H54 (cell line): ENCODE measurements around the gene TFE3.
"Not testable (repeated sequence)": the region's sequence is repeated elsewhere in the genome, so short reads cannot be mapped to it uniquely, and the experiment has no call there.

Source experiments
- DNase-seq: peaks from one replicate; pipeline ENCODE4 v3.0.0; 2011; ENCODE audit warnings: low spot score, mixed read lengths; ENCODE audit not compliant: insufficient read length
- FAIRE-seq: peaks from 3 replicates; lab custom pipeline; 2011; peaks lifted over from hg19 to GRCh38; lab: Jason Lieb, UNC
- POLR2A ChIP-seq: IDR thresholded peaks from 2 replicates; pipeline ENCODE4 v1.6.1; 2011; ENCODE audit warnings: low read depth, mild to moderate bottlenecking, low read length

The TFE3 gene

DNA sequence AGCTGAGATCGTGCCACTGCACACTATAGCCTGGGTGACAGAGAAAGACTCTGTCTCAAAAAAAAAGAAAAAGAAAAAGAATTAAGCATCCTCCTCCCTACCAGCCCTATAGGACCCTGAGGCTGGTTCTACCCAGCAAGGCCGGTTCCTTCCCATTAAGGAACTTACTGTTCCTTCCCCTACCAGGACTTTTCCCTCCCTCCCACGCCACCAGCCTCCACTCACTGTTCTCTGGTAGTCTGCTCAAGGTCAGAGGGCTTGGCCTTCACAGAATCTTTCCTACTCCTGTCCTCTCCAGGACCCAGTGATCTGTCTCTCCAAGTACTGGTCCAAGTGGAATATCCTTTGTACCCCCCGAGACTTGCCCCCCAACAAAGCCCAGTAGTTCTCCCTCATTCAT, 42.5 kb downstream of the TFE3 start:
- DNase-seq: no peak
- no peak for TF ChIP-seq POLR2A
- FAIRE-seq: no peak

GRCh38 chrX:48999030-48999429, 44.1 kb downstream of the TFE3 start:
- FAIRE-seq (no peak), DNase-seq (no peak)
- TF ChIP-seq POLR2A: no peak

DNA sequence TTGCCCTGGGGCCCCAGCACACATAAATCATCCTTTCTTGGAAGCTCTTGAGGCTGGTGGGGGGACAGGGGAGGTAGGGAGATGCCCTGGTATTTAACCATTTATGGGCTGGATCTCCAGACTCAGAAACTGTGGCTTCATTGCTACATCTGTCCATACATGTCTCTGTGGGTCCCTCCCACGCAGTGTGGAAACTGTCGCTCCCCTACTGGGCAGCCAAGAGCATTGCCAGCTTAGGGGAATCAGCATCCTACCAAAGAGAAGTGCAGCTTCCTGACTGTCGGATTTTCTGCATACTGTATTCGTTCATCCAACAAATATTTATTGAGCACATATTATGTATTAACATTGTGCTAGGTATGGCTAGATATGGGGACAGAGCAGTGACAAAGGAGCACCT, 44.8 kb downstream of the TFE3 start:
- DNase-seq (no peak), FAIRE-seq (no peak)
- TF ChIP-seq POLR2A: no peak

GRCh38 chrX:48997865-48998264, 45.3 kb downstream of the TFE3 start:
- no peak for FAIRE-seq
- DNase-seq: no peak
- TF ChIP-seq POLR2A: no peak

- TF ChIP-seq POLR2A: no peak
- DNase-seq (no peak), FAIRE-seq (no peak)
Observed at GRCh38 chrX:48997455-48997854, 45.7 kb downstream of the TFE3 start.

- TF ChIP-seq POLR2A: no peak
- FAIRE-seq (no peak), DNase-seq (no peak)
Observed at GRCh38 chrX:48996969-48997368, 46.2 kb downstream of the TFE3 start.

- no peak for FAIRE-seq
- DNase-seq: no peak
- TF ChIP-seq POLR2A: no peak
Observed at GRCh38 chrX:48992341-48992740, 50.8 kb downstream of the TFE3 start.

- DNase-seq (no peak), FAIRE-seq (no peak)
- no peak for TF ChIP-seq POLR2A
Observed at GRCh38 chrX:48989483-48989882, 53.7 kb downstream of the TFE3 start.

DNA sequence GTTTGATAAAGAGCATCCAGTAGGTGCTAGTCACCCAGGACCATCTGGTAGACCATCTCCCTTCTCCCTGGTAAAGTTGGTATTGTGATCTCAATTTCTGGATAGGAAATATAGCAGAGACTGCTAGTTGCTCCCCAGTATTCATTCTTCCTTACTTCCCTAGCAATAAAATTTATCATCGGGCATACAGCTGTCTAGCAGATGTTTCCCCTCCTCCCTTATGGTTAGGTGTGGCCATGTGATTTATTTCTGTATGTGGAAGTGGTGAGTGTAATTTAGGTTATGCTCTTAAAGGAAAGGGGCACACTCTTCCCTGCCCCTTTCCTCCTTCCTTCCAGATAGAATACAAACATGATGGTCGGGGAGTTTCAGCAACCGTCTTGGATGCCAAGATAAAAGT, 59.3 kb downstream of the TFE3 start:
- no peak for DNase-seq
- FAIRE-seq: no peak
- TF ChIP-seq POLR2A: no peak

DNA sequence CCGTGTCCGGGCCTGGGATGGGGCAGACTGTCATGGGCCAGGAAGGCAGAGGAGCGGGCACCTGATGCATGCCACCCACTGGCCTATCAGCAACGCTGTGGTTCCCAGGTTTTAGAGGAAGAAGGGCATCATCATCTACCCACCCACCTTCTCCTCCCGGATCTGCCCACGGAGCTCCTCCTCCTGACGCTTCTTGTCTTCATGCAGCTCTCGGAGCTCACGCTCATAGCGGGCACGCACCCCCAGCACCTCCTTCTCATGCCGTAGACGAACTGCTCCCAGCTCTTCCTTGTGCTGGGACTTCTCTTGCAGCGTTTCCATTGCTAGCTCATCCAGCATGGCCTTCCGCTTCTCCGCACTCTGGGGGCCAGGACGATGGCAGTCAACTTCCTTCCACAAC, 60.1 kb downstream of the TFE3 start:
- TF ChIP-seq POLR2A: no peak
- FAIRE-seq (no peak), DNase-seq (no peak)

DNA sequence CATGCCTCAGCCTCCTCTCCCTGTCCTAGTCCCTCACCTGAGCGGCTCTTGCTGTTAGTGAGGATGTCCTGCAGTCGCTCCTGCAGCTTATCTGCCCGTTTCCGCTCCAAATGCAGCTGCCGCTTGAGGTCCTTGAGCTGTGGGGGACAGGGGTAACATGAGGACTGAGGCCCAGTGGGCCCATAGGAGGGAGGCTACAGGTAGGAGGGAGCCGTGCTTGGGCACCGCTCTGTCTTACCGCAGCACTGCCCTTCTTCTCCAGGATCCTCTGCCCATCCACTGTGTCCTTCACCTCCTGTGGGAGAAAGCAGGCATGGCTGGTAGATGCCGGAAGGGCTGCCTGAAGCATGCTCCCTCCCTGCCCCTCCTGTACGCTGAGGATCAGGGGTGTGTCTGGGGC, 62.0 kb downstream of the TFE3 start:
- DNase-seq (no peak), FAIRE-seq (no peak)
- TF ChIP-seq POLR2A: no peak

DNA sequence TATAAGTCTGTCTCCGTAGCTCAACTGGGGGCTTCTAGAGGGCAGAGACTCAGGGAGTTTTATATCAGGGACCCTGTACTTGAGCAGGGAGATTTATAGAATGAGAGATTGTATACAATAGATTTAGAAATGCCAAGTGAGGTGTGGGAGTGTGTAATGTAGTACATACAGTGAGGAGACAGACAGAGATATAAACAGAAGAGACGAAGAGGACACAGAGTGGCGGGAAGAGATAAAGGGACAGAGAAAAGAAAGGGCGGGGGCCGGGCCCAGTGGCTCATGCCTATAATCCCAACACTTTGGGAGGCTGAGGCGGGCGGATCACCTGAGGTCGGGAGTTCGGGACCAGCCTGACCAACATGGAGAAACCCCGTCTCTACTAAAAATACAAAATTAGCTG, 62.8 kb downstream of the TFE3 start:
- DNase-seq, FAIRE-seq: not testable (repeated sequence)
